D721Med (cell line): Measurements from ENCODE around the gene PHACTR1.
"Not testable (repeated sequence)": the region's sequence is repeated elsewhere in the genome, so short reads cannot be mapped to it uniquely, and the experiment has no call there.

Experiments
- DNase-seq: peaks from one replicate; pipeline ENCODE4 v3.0.0; 2011; ENCODE audit warnings: low spot score; ENCODE audit not compliant: insufficient read length
- FAIRE-seq: peaks from 2 replicates; lab custom pipeline; 2011; peaks lifted over from hg19 to GRCh38; lab: Jason Lieb, UNC
- TF ChIP-seq, protein P1 (sequence below): IDR thresholded peaks from 2 replicates; pipeline ENCODE4 v1.5.1; 2012; ENCODE audit warnings: mild to moderate bottlenecking, control low read depth; ENCODE audit not compliant: insufficient read depth; ENCODE audit errors: missing control alignments

Gene PHACTR1

DNA sequence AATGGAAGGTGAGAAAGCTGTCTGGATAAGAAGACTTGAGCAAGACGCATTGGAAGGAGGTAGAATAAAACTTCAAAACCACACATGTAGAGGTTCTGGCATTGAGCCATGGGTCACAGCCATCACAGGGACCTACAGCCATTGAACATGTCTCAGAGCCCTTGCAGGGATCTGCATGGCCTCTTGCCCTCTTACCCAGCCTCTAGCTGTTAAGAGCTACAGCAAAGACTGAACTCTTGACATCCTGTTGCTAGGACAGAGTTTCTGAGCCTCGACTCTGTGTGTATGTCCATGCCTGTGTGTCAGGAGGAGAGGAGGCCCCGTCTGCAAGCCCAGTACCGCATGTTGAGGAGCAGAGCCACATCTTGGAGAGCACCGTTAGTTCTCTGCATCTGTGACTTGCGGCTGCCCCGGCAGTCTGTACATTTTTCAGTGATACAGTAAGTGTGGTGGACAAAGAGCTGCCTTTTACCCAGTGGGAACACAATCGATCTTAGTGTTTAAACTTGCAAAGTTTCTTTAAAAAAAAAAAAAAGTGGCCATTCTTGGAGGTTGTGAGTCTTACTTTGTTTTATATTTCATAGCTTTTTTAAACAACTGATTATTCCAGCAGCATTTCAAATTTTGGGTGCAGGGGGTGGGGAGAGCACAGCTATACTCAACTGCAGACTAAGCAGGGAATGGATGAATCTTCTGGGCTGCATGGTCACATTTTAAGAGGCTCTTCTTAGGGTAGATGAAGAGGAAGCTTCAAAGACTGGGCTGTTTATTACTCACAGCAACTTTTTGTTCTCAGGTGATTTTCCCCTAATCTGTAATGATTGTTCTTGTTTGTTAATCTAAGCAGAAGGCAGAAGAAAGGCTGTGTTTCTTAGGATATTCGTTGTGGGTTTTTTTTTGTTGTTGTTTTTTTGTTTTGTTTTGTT is 523.2 kb downstream of the PHACTR1 start:
- FAIRE-seq (no peak), DNase-seq (no peak)
- TF ChIP-seq, protein P1, sequence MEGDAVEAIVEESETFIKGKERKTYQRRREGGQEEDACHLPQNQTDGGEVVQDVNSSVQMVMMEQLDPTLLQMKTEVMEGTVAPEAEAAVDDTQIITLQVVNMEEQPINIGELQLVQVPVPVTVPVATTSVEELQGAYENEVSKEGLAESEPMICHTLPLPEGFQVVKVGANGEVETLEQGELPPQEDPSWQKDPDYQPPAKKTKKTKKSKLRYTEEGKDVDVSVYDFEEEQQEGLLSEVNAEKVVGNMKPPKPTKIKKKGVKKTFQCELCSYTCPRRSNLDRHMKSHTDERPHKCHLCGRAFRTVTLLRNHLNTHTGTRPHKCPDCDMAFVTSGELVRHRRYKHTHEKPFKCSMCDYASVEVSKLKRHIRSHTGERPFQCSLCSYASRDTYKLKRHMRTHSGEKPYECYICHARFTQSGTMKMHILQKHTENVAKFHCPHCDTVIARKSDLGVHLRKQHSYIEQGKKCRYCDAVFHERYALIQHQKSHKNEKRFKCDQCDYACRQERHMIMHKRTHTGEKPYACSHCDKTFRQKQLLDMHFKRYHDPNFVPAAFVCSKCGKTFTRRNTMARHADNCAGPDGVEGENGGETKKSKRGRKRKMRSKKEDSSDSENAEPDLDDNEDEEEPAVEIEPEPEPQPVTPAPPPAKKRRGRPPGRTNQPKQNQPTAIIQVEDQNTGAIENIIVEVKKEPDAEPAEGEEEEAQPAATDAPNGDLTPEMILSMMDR, result no peak

DNA sequence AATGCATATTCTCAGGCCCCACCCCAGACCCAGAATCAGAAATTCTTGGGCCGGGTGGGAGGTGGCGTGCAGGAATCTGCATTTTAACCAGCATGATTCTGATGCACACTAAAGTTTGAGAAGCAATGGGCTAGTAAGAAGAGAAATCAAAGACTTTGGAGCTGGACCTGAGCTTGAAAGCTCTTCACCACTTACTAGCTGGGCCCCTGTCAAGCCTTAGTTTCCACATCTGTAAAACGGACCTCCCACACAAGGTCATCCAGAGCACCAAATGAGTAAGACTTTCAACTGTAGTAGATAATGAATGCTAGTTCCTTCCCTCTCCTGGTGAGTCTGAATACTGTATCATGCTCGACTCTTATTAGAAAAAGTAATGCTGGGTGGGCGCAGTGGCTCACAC is 524.8 kb downstream of the PHACTR1 start:
- TF ChIP-seq, protein P1, result no peak
- DNase-seq, result no peak
- FAIRE-seq, result no peak

DNA sequence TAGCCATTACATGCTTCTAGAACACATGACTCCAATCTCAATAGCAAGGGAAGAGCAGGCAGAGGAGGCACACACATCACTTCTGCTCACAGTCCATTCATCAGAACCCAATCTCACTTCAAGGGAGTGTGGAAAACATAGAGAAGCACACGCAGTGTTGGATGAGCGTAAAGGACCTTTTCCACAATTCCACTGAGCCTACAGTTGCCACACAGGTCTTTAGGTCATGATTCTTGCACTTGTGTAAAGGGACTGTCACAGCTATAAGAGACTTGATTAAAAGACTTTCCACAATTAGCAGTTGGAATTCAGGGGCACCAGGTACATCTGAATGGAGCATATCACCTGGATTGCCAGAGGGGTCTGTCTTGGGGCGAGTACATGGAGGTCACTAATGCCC is 525.6 kb downstream of the PHACTR1 start:
- DNase-seq (no peak), FAIRE-seq (no peak)
- TF ChIP-seq, protein P1, result no peak

DNA sequence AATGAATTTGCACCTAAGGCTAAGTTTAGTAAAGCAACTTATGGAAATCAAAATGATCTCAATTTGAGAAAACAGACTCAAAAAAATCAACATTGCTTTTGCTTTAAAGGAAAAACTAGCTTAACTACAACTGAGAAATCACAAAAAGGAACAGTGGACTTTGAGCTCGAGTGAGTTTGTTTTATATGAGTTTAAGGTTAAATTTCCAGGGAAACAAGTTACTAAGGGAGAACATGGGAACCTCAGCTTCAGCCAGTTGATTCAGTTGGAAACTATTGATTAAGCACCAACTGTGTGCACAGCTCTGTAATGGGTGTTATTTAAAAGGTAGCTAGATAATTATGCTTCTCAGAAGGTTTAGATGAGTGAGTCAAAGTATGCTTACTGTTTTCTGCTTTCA is 526.0 kb downstream of the PHACTR1 start:
- TF ChIP-seq, protein P1, result no peak
- FAIRE-seq (no peak), DNase-seq (no peak)

DNA sequence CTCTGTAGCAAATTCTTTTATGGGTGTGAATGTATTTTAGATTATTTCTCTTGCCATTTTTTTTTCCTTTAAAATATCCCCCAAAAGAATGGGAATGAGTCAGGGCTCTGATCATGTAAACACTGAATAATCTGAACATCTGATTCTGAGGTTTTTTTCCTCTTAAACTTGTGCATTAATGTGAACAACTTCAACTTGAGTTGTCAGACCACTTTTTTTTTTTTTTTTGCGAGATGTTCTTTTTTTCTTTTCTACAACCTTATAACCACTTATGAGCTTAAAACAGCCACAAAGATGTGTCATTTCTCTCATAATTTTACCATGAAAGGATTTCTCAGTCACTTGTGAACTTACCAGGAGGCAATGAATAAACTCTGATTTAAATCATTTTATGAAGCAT is 526.5 kb downstream of the PHACTR1 start:
- TF ChIP-seq, protein P1, result no peak
- DNase-seq, result no peak
- FAIRE-seq, result no peak

DNA sequence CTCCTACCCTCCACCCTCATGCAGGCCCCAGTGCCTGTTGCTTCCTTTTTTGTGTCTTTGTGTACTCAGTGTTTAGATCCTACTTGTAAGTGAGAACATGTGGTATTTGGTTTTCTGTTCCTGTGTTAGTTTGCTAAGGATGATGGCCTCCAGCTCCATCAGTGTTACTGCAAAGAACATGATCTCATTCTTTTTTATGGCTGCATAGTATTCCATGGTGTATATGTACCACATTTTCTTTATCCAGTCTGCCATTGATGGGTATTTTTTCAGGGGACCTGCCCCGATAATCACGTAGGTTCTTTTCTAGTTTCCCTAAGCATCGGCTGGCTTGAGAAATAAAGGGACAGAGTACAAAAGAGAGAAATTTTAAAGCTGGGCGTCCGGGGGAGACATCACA is 527.2 kb downstream of the PHACTR1 start:
- not testable (repeated sequence) for FAIRE-seq, DNase-seq

DNA sequence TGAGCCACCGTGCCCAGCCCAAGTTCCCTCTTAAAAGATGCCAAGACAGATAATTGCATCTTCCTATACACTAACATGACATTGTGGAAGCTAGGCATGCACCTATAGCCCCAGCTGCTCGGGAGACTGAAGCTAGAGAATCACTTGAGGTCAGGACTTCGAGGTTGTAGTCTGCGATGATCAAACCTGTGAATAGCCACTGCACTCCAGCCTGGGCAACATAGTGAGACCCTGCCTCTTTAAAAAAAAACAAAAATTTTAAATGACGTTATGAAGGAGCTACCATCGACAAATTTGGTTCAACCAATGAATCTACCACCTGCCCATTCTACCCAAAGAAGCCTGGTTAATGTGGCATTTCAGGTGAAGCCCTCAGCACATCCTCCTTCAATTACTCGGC is 531.1 kb downstream of the PHACTR1 start:
- FAIRE-seq (no peak), DNase-seq (no peak)

More for the DNA sequence above, 531.1 kb downstream of the PHACTR1 start:
- TF ChIP-seq, protein P1, result no peak
